Measurements from ENCODE around the gene TEX9.

The TEX9 gene

DNA sequence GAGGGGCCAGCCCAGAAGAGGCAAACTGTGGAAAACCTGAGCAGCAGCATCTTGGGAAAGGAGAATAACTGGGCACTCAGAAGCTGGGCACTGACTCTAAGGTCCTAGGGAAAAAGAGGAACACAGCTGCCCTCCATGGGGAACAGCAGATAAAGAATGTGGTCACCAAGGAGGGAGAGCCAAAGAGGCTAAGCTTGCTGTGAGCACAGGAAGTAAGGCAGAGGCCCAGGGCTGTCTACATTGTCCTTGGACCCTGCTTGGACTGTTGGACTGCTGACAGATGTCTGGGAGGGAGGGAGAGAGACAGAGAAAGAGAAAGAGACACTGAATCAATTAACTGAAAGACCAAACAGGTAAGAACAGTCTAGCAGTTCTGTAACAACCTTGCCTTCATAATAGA is 104.3 kb downstream of the TEX9 start:
- no peaks in the 10 kb centered on the region for H3K9me3 ChIP-seq (ENCODE audit: control insufficient read depth in 2 of 2, low read length in 2 of 2)
- H3K36me3 ChIP-seq (ENCODE audit: control insufficient read depth in 2 of 2, insufficient read depth in 2 of 2, low read length in 2 of 2): no peaks in the 10 kb centered on the region
- H3K9ac ChIP-seq (ENCODE audit: low read length in 2 of 2): no peak overlapping the region
- no peaks in the 10 kb centered on the region for H3K4me1 ChIP-seq (ENCODE audit: control insufficient read depth, insufficient read depth, low read length)
- no peak overlapping the region for H3K4me3 ChIP-seq (ENCODE audit: low read length in 2 of 2)
- H3K27me3 ChIP-seq (ENCODE audit: control insufficient read depth in 1 of 2, insufficient read depth in 2 of 2, low read length in 2 of 2): peaks cover 0 to 2% of the 10 kb centered on the region in 2 donors
- H3K27ac ChIP-seq (ENCODE audit: low read length): no peak overlapping the region

DNA sequence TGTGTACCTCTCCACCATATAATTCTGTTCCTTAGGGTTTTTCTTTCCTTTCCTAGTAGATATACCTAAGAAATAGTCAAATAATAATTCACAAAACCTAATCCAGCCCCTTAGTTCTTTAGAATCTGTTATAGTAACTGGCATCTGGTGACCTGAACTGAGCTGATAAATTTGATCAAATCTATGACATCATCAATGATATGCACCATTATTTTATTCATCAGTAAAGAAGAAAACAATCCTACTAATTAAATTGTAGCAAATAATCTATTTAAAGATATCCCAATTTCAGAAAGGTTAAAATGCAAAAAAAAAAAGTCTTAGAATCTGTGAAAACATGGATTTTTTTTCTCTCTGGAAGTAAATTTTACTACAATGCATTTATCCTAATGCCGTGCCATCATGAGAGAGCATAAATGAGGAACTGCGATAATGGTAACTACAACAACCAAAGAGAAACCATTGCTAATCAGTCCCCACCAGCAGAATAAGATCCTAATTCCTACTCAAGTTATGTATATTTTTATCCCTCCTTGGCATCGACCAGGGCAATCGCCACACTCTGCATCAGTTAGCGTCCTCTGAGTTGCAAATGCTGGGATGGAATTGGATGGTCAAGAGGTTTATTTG is 106.3 kb downstream of the TEX9 start:
- no peaks in the 10 kb centered on the region for H3K9me3 ChIP-seq (ENCODE audit: control insufficient read depth in 2 of 2, low read length in 2 of 2)
- no peak overlapping the region for H3K27ac ChIP-seq (ENCODE audit: low read length)
- H3K4me3 ChIP-seq (ENCODE audit: low read length in 2 of 2): no peak overlapping the region
- peaks cover 0 to 2% of the 10 kb centered on the region in 2 donors for H3K27me3 ChIP-seq (ENCODE audit: control insufficient read depth in 1 of 2, insufficient read depth in 2 of 2, low read length in 2 of 2)
- no peaks in the 10 kb centered on the region for H3K4me1 ChIP-seq (ENCODE audit: control insufficient read depth, insufficient read depth, low read length)
- H3K36me3 ChIP-seq (ENCODE audit: control insufficient read depth in 2 of 2, insufficient read depth in 2 of 2, low read length in 2 of 2): no peaks in the 10 kb centered on the region
- no peak overlapping the region for H3K9ac ChIP-seq (ENCODE audit: low read length in 2 of 2)

DNA sequence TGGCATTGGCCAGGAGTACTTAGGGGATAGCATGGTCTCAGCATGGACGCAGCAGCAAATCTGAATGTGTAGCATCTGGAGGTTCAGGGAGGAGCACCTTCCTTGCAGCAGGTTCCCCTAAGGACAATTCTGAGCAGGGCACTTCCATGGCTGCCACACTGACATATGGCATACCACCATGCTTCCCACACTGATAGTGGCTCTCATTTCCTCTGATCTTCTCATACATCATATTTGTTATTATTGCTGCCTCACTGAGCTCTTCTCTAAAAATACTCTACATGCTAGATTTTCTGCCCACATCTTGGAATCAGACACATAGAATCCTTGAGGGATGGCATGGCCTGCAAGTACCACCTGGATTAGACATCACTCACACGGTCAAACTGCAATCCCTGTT is 107.1 kb downstream of the TEX9 start:
- no peak overlapping the region for H3K27ac ChIP-seq (ENCODE audit: low read length)
- H3K4me1 ChIP-seq (ENCODE audit: control insufficient read depth, insufficient read depth, low read length): no peaks in the 10 kb centered on the region
- no peaks in the 10 kb centered on the region for H3K36me3 ChIP-seq (ENCODE audit: control insufficient read depth in 2 of 2, insufficient read depth in 2 of 2, low read length in 2 of 2)
- H3K9ac ChIP-seq (ENCODE audit: low read length in 2 of 2): no peak overlapping the region
- peaks cover 0 to 2% of the 10 kb centered on the region in 2 donors for H3K27me3 ChIP-seq (ENCODE audit: control insufficient read depth in 1 of 2, insufficient read depth in 2 of 2, low read length in 2 of 2)
- H3K9me3 ChIP-seq (ENCODE audit: control insufficient read depth in 2 of 2, low read length in 2 of 2): no peaks in the 10 kb centered on the region
- H3K4me3 ChIP-seq (ENCODE audit: low read length in 2 of 2): no peak overlapping the region

DNA sequence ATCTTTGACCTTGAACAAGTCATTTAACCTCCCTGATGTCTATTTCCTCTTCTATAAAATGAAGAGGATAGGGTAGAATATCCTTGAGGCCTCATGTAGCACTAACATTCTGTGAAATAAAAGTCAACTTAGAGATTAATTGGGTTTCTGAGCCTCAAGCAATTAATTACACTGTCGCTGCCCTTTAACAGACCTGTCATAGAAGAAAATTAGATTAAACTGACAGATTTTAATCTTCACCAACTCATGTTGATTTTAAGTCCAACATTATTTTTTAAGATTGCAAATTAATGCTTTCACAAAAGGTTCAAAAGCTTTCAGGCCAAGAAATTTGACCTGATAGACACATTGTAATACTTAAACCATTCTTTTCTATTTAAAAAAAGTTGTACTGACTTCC is 107.8 kb downstream of the TEX9 start:
- Histone ChIP-seq H3K9me3 (ENCODE audit: control insufficient read depth in 2 of 2, low read length in 2 of 2) (no peaks in the 10 kb centered on the region), H3K27me3 (ENCODE audit: control insufficient read depth in 1 of 2, insufficient read depth in 2 of 2, low read length in 2 of 2) (peaks cover 0 to 2% of the 10 kb centered on the region in 2 donors), H3K27ac (ENCODE audit: low read length) (no peak overlapping the region), H3K9ac (ENCODE audit: low read length in 2 of 2) (no peak overlapping the region), H3K36me3 (ENCODE audit: control insufficient read depth in 2 of 2, insufficient read depth in 2 of 2, low read length in 2 of 2) (no peaks in the 10 kb centered on the region), H3K4me3 (ENCODE audit: low read length in 2 of 2) (no peak overlapping the region), H3K4me1 (ENCODE audit: control insufficient read depth, insufficient read depth, low read length) (no peaks in the 10 kb centered on the region)

DNA sequence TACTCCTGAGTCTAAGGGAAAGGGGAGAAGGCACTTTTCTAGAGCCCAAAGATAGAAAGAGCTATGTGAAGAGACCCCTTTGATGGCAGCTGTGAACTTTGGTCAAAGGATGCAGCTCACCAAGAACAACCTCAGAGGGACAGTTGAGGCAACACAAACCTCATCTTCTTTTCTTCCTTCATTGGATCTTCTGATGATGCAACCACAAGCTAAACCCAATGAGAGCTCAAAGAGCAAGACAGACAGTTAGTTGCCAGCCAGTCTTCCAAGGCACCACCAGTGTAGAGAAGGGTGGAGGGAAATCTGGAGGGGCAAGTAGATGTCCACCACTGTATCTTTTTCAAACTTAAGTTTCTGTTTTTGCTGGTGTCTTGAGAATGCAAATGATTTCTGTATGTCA is 110.1 kb downstream of the TEX9 start:
- no peak overlapping the region for H3K27ac ChIP-seq (ENCODE audit: low read length)
- no peaks in the 10 kb centered on the region for H3K36me3 ChIP-seq (ENCODE audit: control insufficient read depth in 2 of 2, insufficient read depth in 2 of 2, low read length in 2 of 2)
- no peaks in the 10 kb centered on the region for H3K9me3 ChIP-seq (ENCODE audit: control insufficient read depth in 2 of 2, low read length in 2 of 2)
- H3K27me3 ChIP-seq (ENCODE audit: control insufficient read depth in 1 of 2, insufficient read depth in 2 of 2, low read length in 2 of 2): no peaks in the 10 kb centered on the region
- H3K4me3 ChIP-seq (ENCODE audit: low read length in 2 of 2): no peak overlapping the region
- H3K4me1 ChIP-seq (ENCODE audit: control insufficient read depth, insufficient read depth, low read length): no peaks in the 10 kb centered on the region
- no peak overlapping the region for H3K9ac ChIP-seq (ENCODE audit: low read length in 2 of 2)

Data from stomach smooth muscle (tissue), 2 donors.